ENCODE measurements around the gene TMEFF2.

The TMEFF2 gene

DNA sequence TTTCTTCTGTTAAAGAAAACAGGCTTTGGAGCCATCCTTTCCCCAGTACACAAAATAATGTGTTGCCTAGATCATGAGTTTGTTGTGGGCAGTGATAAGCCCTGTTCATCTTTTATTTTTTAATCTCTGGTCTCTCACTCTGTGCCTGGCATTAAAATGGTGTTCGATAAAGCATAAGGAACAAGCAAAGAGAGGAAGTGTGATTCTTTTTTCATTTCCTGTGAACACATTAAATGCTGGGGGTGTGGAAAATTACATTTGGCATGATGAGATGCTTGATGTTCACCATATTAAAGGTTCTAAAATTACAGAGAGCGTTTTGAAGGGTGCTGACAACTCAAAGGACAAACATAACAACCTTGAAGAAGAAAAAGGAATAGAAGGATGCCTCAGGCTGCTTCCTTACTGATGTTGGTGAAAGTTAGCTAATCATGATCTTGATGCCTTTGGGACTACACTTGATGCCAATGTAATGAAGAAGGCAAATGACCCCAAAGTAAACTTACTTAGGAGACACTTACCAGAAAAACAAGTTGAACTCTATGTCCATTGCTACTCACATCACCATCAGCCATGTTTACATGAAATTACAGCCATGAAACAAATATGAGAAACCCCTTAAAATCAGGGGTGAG, 33.0 kb downstream of the TMEFF2 start:
- TF ChIP-seq EZH2phosphoT487 (conservative IDR thresholded peaks at IDR 0.05; ENCODE audit: low read length): no peak
- TF ChIP-seq, protein P1, sequence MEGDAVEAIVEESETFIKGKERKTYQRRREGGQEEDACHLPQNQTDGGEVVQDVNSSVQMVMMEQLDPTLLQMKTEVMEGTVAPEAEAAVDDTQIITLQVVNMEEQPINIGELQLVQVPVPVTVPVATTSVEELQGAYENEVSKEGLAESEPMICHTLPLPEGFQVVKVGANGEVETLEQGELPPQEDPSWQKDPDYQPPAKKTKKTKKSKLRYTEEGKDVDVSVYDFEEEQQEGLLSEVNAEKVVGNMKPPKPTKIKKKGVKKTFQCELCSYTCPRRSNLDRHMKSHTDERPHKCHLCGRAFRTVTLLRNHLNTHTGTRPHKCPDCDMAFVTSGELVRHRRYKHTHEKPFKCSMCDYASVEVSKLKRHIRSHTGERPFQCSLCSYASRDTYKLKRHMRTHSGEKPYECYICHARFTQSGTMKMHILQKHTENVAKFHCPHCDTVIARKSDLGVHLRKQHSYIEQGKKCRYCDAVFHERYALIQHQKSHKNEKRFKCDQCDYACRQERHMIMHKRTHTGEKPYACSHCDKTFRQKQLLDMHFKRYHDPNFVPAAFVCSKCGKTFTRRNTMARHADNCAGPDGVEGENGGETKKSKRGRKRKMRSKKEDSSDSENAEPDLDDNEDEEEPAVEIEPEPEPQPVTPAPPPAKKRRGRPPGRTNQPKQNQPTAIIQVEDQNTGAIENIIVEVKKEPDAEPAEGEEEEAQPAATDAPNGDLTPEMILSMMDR (IDR thresholded peaks at IDR 0.05; ENCODE audit: insufficient read depth, low read length, poor library complexity, severe bottlenecking): no peak
- no peak overlapping the region for H3K9ac ChIP-seq (ENCODE audit: low read length)
- H3K9me3 ChIP-seq (ENCODE audit: insufficient read depth, low read length): no peaks in the 10 kb centered on the region
- no peak overlapping the region for H3K27ac ChIP-seq (ENCODE audit: low read depth, low read length)
- no peaks in the 10 kb centered on the region for H3K36me3 ChIP-seq (ENCODE audit: low read length)
- H3K79me2 ChIP-seq (ENCODE audit: insufficient read depth, low read length): no peaks in the 10 kb centered on the region
- H4K20me1 ChIP-seq (ENCODE audit: low read depth, low read length): no peaks in the 10 kb centered on the region
- no peaks in the 10 kb centered on the region for H3K27me3 ChIP-seq (ENCODE audit: low read length)
- peak overlapping the region; percentile 5 for H2AFZ ChIP-seq (ENCODE audit: low read depth, low read length, severe bottlenecking)
- H3K4me2 ChIP-seq (ENCODE audit: low read depth, low read length, poor library complexity, severe bottlenecking): no peak overlapping the region
- no peak overlapping the region for H3K4me3 ChIP-seq (ENCODE audit: insufficient read depth, low read length, poor library complexity, severe bottlenecking)
- no peaks in the 10 kb centered on the region for H3F3A ChIP-seq (ENCODE audit: insufficient read depth)
- no peaks in the 10 kb centered on the region for H3K9me2 ChIP-seq (replicated peaks; ENCODE audit: insufficient read depth, low read length)

DNA sequence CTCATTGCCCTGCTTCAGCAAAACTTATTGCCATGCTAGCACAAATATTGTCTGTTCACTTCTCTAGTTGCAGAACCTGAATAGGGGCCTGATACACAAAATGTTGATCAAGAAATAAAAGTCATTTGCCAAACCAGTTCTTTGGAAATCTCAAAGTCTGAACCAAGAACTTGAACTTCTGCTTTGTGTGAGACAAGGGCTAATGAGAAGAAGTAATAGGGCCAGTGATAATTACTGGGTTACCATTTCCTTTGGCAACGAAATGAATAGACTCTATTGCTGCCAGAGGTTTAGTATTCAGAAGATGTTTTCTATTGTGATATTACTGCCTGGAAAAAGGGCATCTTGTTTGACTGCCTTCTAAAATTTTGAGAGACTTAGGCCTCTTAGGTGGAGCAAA, 35.0 kb downstream of the TMEFF2 start:
- H3K79me2 ChIP-seq (ENCODE audit: insufficient read depth, low read length): no peaks in the 10 kb centered on the region
- no peak overlapping the region for H3K4me3 ChIP-seq (ENCODE audit: insufficient read depth, low read length, poor library complexity, severe bottlenecking)
- no peaks in the 10 kb centered on the region for H3F3A ChIP-seq (ENCODE audit: insufficient read depth)
- no peak overlapping the region for H3K9ac ChIP-seq (ENCODE audit: low read length)
- H3K27me3 ChIP-seq (ENCODE audit: low read length): no peaks in the 10 kb centered on the region
- no peak for TF ChIP-seq EZH2phosphoT487 (conservative IDR thresholded peaks at IDR 0.05; ENCODE audit: low read length)
- TF ChIP-seq, protein P1 (IDR thresholded peaks at IDR 0.05; ENCODE audit: insufficient read depth, low read length, poor library complexity, severe bottlenecking): no peak
- H3K36me3 ChIP-seq (ENCODE audit: low read length): no peaks in the 10 kb centered on the region
- no peaks in the 10 kb centered on the region for H3K9me2 ChIP-seq (replicated peaks; ENCODE audit: insufficient read depth, low read length)
- H3K4me2 ChIP-seq (ENCODE audit: low read depth, low read length, poor library complexity, severe bottlenecking): no peak overlapping the region
- no peaks in the 10 kb centered on the region for H3K9me3 ChIP-seq (ENCODE audit: insufficient read depth, low read length)
- no peak overlapping the region for H3K27ac ChIP-seq (ENCODE audit: low read depth, low read length)
- H2AFZ ChIP-seq (ENCODE audit: low read depth, low read length, severe bottlenecking): no peak overlapping the region
- H4K20me1 ChIP-seq (ENCODE audit: low read depth, low read length): no peaks in the 10 kb centered on the region

DNA sequence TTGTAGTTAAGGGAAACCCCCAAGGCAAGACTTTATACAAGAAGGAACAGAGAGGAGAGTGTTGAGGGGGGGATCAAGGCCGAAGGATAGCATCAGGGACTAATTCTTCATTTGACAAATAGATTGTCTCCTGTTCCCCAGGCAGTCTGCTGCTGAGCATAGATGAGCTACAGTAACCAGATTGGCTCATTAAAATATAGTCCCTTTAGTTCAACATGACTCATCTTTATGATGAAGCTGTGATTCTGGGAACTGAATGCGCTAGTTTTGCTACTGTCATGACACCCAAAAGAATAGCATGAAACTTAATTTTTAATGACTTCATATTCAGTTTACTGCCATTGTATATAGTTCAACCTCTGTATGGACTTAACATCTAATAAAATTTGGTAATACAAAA, 35.5 kb downstream of the TMEFF2 start:
- Histone ChIP-seq H3K27ac (ENCODE audit: low read depth, low read length) (no peak overlapping the region), H3K9me3 (ENCODE audit: insufficient read depth, low read length) (no peaks in the 10 kb centered on the region), H3K79me2 (ENCODE audit: insufficient read depth, low read length) (no peaks in the 10 kb centered on the region), H3F3A (ENCODE audit: insufficient read depth) (no peaks in the 10 kb centered on the region), H3K4me3 (ENCODE audit: insufficient read depth, low read length, poor library complexity, severe bottlenecking) (no peak overlapping the region), H3K9ac (ENCODE audit: low read length) (no peak overlapping the region), H2AFZ (ENCODE audit: low read depth, low read length, severe bottlenecking) (no peak overlapping the region), H3K36me3 (ENCODE audit: low read length) (no peaks in the 10 kb centered on the region), H3K9me2 (replicated peaks; ENCODE audit: insufficient read depth, low read length) (no peaks in the 10 kb centered on the region), H3K27me3 (ENCODE audit: low read length) (no peaks in the 10 kb centered on the region), H3K4me2 (ENCODE audit: low read depth, low read length, poor library complexity, severe bottlenecking) (no peak overlapping the region), H4K20me1 (ENCODE audit: low read depth, low read length) (no peaks in the 10 kb centered on the region)
- TF ChIP-seq, protein P1 (IDR thresholded peaks at IDR 0.05; ENCODE audit: insufficient read depth, low read length, poor library complexity, severe bottlenecking): no peak
- TF ChIP-seq EZH2phosphoT487 (conservative IDR thresholded peaks at IDR 0.05; ENCODE audit: low read length): no peak

All from SU-DHL-6 (cell line).